ENCODE data around the gene SLC38A3.

DNA sequence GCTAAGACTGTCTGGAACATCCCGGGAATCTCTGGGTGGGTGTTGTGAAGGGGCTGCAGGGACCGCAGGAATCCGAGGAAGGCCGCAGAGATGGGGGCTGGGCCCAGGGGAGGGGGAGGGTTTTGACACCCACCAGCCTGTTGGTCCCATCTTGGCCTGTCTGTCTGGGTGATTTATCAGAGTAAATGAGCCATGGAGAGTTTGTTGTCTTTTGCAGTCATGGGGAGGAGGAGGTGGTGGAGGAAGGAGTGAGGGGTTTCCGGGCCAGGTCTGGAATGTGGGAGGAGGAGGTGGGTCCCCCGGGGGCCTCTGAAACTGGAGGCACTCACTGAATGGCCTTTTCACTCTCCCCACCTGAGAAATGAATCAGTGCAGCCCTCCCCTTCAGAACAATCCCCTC, 38.5 kb upstream of the SLC38A3 start:
- TF ChIP-seq CTCF (IDR thresholded peaks at IDR 0.05) (no peak), POLR2A (IDR thresholded peaks at IDR 0.05) (no peak)

Data from esophagus squamous epithelium (tissue), 4 donors.